HG02759 (cell line): Measurements from ENCODE around the gene TOMM20.

ENCODE experiments used
- ATAC-seq: cut with Tn5 transposase; IDR thresholded peaks from one replicate; pipeline ENCODE4 v1.9.1; 2021; ENCODE audit warnings: mild to moderate bottlenecking, moderate library complexity; ENCODE audit not compliant: unreplicated experiment

TOMM20 gene

DNA sequence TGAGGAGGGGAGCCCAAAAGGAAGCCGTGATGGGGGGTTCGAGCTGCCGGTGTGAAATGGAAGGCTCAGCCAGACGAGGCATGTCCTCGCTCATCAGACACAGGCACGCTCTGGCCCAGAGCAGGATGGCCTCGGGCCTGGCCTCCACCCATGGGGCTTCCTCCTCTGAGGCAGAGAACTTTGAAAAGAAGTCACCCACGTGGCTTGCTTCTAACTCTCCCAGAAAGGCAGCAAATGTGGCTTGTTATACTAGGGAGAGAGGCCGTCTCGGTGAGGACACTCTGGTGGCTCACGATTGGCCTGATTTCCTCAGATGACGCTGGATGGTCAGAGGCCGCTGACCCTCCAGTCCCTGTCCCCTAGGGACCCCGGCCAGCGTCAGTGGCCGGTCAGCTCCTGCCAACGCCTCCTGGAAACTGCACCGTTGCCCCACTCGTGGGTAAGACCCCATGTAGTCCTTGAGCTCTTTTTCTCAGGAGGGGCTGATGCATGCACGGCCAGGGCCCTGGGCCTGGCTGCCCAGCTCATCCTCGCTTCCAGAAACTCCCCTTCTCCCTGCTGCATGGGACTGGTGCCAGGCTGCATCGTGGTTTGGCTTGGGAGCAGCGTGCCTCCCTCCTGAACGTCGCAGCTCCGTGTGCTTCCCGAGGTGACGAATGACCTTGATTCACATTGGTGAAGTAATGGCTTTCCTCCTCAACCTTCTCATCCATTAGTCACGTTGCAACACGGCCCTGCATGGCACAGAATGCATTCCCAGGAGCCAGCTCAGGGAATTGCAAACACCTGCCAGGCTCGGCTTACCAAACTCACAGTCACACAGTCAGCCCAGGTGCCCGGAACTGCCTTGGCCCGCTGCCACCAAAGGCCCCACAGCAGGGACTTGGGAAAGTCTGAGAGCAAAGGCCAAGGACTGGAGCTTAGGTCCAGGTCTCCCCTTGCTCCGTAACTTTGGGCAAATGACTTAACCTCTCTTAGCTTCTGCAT is 58.8 kb downstream of the TOMM20 start:
- ATAC-seq = no peak

DNA sequence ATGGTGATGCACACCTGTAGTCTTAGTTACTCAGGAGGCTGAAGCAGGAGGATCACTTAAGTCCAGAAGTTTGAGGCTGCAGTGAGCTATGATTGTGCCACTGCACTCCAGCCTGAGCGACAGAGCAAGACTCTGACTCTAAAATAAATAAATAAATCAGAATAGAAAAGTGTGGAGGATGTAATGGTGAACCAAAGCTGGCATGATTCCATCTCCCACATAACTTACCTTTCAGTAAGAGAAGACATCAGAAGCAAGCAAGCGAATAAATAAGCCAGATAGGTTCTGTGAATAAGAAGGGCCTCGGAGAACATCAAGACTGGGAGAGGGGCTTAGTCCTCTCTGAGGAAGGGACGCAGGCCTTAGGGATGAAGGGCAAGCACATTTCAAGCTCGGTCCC is 59.5 kb downstream of the TOMM20 start:
- ATAC-seq = no peak

DNA sequence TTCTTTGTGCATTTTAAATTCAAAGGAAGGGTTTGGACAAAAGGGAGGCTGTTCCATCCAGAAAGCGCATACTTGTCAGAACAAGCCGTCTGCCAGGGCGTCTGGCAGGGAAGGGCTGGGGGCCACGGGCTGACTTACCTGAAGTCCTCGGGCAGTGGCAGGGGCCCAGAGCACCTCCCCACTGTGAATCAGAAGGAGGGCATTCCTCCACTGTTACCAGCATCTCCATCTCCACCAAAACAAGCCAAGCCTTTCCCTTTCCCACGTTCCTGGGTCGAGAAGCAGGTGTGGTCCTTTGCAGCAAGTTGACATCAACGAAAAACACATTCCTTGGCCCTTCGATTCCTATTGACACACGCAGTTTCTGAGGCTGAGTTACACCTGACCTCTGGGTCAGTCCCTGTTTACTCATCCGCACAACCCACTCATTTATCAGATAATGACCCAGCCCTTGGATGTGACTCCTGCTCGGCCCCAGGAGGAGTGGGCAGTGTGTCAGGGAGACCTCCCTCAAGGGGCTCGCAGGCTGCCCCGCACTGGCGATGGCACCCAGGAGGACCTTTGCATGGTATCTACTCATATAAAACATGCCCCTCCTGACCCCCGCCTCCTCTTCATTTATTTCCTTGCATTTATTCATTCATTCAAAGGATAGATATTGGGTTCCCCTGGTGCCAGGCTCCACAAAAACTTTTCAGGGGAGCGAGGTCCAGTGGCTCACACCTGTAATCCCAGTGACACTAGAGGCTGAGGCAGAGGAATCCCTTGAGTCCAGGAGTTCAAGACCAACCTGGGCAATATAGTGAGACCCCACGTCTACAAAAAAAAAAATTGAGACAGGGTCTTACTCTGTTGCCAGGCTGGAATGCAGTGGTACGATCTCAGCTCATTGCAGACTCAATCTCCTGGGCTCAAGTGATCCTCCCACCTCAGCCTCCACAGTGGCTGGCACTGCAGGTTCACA is 60.2 kb downstream of the TOMM20 start:
- no peak for ATAC-seq

DNA sequence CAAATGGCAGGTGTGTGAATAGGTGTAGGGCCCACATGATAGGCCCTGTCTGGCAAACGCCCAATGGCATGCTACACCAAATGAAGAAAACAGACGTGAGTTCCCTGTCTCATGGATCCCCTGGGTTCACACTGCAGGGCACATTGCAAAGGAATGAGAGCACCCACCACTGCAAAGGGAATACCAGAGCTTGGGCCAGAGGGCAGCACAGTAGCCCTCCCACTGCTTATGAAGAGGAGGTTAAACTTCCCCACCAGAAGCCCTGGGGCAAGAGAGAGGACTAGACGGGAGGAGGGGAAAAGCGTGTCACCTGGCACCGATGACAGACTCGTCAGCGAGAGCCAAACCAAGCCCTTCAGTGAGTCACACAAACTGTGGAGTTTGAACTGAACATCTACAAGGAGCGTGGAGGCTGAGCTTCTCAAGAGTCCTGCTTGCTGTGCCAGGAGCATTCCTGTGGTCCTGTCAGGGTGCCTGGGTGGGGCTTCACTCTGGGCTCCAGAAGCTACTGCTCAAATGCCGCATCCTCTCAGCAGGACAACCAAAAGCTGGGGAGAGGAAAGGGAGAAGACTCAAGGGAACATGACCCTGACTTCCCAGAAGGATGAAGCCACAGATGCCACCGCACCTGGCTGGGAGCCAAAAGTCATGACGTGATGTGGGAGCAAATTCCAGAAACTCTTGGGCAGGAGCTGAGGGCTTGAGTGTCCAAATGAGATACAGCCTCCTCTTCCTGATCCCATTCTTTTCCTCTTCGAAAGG is 61.1 kb downstream of the TOMM20 start:
- no peak for ATAC-seq

DNA sequence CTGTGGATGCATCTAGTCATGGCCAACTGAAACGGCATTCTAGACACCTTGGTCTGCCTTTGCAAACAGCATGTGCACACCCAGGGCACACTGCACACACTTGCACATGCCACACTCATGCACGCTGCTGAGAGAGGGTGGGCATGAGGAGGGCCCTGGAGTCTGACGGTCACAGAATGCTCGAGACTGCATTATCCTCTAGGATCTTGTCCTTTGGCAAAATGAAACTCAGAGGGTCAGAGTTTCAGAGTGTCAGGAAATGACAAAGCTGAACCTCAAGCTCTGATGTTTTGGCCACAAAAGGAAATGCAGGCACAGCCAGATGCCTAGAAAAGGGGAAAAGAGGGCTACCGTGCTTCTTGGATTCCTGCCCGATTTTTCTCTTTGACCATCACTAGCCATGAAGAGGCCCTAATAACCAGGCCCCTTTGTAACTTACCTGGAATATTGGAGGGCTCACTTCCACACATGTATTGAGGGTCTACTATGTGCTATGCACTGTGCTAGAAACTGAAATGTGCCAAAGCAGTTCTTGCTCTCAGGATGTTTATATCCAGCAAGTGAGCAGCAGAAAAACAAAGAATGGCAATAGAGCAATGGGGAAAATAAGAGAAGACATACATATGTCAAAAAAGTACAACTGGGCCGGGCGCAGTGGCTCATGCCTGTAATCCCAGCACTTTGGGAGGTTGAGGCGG is 65.4 kb downstream of the TOMM20 start:
- no peak for ATAC-seq

DNA sequence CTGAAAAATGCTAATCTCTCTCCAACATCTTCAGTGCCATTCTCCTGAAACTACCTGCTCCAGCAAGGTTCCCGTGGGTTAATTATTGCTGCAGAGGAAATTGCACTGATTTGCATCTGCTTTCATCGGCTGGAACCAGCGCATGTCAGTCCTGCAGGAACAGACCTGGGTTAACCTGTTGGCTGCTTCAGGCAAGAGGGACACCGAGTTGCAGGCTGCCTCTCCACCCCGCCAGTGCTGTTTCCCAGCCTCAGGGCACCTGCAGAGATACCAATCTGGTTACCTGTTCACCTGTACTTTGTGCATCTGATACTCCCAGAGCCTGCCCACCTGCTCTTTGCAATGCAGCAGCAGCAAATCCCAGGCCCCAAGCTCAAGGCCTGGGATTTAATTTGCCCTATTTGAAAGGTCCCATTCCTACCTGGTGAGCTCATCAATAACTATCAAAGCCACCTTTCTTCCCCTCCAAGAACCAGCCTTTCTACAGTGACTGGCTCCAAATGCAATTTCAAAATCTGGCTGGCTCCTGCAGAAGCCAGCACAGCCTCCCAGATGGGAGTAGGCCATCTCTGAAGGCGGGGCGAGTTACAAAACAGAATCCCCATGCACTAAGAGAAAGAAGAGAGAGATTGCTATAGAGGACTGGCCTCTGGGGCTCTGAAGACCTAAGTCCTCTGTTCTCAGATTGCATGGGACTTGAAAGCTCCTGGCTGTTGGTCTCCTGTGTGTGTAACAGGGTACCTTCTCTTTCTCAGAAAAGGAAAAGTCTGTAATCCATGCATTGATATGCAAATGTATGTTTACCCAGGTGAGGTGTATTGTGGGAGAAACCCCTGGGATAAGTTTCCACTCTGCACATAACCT is 67.8 kb downstream of the TOMM20 start:
- ATAC-seq = no peak
